SIG-M5 (cell line): ENCODE results near the gene PDIA6.
A peak's percentile ranks its signal among the peaks of the same experiment; 100 is the strongest.

Experiments
- DNase-seq: peaks from one replicate; lab custom pipeline; 2025; lab: John Stamatoyannopoulos, UW

PDIA6 gene, protein sequence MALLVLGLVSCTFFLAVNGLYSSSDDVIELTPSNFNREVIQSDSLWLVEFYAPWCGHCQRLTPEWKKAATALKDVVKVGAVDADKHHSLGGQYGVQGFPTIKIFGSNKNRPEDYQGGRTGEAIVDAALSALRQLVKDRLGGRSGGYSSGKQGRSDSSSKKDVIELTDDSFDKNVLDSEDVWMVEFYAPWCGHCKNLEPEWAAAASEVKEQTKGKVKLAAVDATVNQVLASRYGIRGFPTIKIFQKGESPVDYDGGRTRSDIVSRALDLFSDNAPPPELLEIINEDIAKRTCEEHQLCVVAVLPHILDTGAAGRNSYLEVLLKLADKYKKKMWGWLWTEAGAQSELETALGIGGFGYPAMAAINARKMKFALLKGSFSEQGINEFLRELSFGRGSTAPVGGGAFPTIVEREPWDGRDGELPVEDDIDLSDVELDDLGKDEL

GRCh38 chr2:10812362-10813162 is at the start of gene PDIA6:
TSS of gene PDIA6 (minus strand) at chr2:10812785. CDS start at chr2:10812696, 89 bp downstream.
- peak; percentile 55 for DNase-seq

DNA sequence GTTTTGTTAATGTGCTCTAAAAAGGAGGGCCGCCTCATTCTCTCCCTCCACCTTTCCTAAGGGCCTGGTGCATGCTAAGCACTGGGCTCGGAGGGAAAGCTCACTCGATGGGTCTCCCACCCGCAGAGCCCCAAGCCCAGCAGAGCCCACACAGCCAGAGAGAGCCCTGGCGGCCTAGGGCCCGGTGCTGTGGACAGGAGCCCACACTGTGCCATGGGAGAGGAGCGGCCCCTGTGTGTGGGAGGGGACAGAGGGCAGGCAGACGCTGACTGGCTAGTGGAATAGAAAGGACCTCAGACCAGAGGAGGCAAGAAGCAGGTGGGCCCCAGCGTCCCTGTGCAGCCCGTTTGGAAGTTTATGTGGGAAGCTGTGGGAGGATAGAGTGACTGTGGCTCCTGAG is 49.7 kb upstream of the PDIA6 start:
- DNase-seq = no peak

GRCh38 chr2:10861765-10862164 is 49.2 kb upstream of the PDIA6 start:
- DNase-seq = no peak

DNA sequence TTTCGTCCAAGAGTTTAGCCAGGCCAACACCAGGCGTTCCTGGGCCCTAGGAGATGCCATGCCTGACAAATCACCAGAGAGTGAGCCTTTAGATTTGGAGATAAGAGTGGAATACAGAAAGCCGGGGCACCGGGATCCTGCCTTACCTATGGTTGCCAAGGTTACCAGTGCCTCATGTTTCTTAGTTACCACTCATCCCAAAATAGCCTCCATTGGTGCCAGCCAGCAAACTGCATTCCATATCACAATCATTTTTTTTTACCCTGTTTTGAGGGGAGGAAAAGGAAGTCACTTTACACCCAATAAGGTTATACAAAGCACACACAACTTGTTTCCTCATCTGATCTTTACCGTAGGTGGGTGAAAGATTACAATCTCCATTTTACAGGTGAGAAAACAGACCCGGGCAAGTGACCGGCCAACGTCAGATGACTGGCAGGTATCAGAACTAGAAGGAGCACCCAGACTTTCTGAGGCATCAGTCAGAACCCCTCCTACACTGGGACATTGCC is 48.3 kb upstream of the PDIA6 start:
- no peak for DNase-seq

DNA sequence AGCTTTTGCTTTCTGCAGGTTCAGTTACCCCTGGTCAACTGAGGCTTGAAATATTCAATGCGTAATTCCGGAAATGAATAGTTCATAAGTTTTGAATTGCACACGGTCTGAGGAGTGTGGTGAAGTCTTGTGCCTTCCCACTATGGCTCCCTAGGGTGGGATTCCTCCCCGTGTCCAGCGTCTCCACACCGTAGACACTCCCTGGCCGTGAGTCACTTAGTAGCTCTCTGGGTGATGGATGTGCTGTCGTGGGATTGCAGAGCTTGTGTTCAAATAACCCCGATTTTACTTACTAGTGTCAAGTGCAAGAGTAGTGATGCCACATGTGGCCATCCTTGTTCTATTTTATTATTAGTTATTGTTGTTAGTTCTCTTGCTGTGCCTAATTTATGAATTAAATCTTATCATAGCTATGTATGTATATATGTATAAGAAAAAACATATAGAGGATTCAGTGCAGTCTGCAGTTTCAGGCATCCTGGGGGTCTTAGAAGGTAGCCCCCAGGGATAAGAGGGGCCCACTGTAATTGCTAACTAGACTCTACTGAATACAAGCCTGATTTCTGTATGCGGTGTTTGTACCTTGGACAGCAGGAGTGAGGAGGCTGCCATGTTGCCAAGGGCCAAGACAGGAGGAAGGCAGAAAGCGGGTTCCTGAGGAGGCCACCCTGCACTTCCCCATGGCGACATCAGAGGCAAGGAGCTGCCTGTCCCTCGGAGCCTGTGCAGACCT is 47.7 kb upstream of the PDIA6 start:
- no peak for DNase-seq

GRCh38 chr2:10859278-10859677 is 46.7 kb upstream of the PDIA6 start:
- DNase-seq = no peak

- DNase-seq = no peak
Observed at GRCh38 chr2:10848541-10848940, 36.0 kb upstream of the PDIA6 start.

DNA sequence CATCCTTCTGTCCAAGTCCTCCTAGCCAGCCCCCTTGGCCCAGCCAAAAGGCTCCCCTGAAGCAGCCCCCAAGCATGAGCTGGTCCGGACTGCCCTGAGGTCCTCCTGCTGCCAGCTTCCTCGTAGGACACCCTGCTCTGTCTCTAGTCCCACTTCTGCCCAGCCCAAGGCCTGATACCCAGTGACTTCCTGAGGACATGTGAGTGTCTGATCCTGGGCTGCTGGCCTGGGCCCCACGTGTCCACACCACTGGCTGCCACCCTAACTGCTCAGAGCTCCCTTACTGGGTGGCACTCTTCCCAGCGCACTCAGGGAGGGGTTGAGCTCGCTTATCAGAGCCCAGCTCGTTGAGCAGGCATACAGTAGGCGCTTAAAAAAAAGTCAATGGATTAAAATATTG is 34.4 kb upstream of the PDIA6 start:
- no peak for DNase-seq

DNA sequence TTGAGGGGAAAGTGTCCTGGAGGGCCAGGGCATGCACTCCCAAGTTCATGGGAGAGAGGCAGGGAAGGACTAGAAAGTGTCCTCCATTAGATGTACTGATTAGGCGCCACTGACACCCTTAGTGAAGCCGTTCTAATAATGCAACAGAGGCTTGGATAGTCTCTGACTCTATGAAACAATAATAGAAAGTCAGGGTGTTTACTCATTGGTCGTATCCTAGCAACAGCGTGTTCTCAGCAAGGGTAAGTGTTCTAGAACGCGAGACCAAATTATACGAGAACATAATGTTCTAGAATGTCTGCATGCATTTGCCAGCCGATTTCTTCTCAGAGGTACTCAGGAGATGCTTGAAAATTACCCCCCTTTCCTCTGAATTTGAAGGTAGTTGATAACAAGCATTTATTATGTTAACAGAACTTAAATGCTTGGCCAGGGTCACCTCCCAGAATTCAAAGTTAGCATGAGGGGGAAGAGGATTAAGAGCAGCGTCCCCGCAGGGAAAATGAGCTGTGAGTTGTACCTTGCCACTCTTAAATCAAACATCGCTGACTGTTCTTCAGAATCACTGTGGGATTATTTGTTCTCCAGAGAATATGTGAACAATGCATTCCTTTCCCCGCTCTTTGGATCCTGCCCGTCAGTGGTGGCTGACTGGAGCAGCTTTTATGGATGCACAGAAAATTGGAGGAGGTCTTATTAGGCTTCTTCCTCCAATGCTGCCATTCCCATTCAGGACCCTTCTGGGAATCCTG is 33.7 kb upstream of the PDIA6 start:
- no peak for DNase-seq

DNA sequence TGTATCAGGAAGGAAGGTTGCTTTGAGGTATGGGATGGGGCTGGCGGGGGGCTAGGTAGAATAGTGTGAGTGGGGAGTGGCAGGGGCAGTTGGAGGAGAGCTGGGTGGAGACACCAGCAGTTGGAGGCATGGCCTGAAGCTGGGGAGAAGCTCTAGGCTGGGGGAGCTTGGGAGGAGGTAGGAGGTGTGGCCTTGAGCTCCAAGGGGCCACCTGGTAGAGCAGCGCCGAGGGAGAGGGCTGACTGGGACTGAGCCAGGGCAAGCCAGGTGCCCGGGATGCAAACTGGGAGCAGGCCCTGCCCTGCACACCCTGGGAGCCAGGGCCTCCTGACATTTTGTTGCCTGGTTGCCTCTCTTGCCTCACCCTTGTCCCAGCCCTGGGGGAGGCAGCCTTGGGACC is 33.1 kb upstream of the PDIA6 start:
- no peak for DNase-seq

- no peak for DNase-seq
Observed at GRCh38 chr2:10844097-10844496, 31.5 kb upstream of the PDIA6 start.

DNA sequence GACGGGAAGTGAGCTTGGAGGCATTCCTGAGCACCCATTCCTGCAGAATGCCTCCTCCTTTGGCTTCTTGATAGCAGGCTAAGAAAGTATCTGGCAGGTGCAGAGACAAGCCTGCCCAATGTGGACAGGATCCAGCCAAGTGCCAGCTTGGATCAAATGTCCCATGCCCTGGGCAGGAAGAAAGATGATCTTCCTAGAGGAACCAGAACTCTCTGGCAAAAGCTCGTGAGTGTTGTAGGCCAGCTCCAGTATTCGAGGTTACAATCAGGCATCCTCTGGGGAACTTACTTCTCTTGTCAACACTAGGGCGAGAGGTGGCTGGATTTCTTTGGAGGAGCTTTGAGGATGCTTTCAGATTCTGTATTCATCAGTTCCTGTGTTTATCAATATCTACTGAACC is 29.9 kb upstream of the PDIA6 start:
- no peak for DNase-seq

DNA sequence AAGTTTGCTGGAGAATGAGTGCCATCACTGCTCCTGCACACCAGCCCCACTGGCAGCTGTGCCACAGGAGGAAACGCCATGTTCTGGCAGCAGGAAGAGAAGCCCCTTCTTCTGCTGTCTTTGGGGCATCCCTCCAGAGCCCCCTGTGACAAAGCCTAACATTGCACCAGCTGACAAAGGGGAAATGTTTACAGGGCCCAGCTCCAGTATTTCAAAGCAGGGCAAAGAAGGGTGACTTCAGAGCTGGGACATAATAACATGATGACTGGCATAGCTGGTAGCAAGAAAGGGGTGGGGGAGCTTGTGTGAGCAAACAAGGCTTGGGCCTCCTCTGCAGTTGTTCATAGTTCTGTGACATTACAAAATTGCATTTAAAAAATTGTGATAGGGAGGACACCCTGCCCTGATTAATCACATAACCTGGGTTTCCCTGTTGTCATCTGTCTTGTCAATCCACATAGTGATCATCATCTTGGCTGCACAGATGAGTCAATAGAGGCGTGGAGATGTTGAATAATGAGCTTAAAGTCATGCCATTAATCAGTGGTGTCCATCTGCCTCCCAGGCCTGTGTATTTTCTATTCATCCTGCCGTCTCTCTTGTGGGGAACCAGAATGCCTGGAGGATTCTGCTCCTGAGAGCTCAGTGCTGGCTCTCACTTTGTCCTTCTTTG is 29.1 kb upstream of the PDIA6 start:
- DNase-seq = no peak

- no peak for DNase-seq
Observed at GRCh38 chr2:10839813-10840212, 27.2 kb upstream of the PDIA6 start.

- DNase-seq = no peak
Observed at GRCh38 chr2:10838734-10839133, 26.1 kb upstream of the PDIA6 start.

- no peak for DNase-seq
Observed at GRCh38 chr2:10837298-10838266, 25.0 kb upstream of the PDIA6 start.

DNA sequence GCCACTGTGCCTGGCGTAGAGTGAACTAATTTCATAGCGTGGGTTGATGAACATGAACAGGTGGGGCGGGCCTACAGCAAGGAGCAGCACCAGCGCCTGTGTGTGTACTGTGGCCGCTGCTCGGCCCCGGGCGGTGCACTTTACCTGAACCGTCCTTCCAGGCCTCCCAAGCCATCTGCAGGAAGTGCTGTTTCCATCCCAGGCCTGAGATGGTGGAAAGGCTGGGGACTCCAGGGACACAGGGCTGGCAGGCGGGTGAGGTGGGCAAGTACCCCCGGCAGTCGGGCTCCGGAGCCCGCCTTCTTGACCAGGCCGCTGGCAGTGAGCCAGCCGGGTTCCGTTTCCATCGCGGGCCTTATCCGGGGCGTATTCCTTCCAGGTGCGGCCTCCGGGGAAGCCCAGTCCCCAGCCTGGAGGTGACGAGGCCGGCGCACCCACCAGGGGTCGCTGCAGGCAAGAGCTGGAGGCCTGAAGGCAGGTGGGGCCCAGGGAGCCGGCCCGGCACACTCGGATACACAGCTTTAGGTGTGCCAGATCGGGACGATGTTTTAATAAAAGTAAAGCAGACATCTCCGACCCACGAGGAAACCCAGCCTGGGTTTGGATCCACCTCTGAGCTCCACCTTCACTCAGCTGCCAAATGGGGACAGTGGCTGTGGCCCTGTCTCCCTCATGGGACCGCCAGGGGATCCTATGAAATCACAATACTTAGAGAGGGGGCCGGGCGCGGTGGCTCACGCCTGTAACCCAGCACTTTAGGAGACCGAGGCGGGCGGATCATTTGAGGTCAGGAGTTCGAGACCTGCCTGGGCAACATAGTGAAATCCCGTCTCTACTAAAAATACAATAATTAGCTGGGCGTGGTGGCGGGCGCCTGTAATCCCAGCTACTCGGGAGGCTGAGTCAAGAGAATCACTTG is 22.7 kb upstream of the PDIA6 start:
- no peak for DNase-seq

DNA sequence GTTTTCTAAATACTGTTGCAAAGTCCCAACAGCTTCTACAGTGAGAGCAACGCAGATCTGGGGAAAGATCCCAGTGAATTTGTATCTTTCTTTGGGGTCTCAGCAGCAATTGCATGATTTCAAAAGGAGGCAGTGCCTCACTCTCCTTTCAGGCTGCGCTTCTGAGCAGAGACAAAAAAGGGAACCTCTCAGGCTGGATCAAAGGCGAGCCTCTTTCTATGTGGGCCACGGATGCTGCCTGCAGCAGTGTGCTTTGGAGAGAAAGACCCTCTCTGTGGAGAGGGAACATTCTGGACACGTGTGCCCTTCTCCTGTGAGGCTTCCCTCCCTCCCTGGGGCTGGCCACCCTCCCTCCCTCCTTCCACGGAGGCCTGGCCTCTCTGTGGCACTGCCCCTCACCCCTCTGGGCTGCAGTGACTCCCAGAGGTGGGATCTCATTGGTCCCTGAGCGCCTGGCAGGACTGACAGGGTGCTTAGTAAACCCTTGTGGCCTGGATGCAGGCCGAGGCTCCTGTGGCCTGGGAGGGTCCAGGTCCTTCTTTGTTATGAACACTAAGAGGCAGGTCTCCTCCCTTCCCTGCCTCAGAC is 21.6 kb upstream of the PDIA6 start:
- DNase-seq = no peak
